H9 (cell line): ENCODE measurements around the gene ARHGEF7. TPM values are rescaled to one million over a fixed set of nuclear protein-coding genes. Genes with fewer than 3 reads are reported as not detected.
A peak's percentile ranks its signal among the peaks of the same experiment; 100 is the strongest.

Experiments used
- DNase-seq: peaks from one replicate; pipeline ENCODE4 v3.0.0-alpha.2; 2017
- H2AFZ ChIP-seq: one replicate; pipeline ENCODE4 v1.6.1; 2013; ENCODE audit warnings: mild to moderate bottlenecking, low read length, control low read depth, moderate library complexity
- H2AK5ac ChIP-seq: 2 replicates; pipeline ENCODE4 v1.6.1; 2013; ENCODE audit warnings: low read length, control low read depth, mixed read lengths; ENCODE audit not compliant: insufficient read length
- H2BK120ac ChIP-seq: one replicate; pipeline ENCODE4 v1.6.1; 2013; ENCODE audit warnings: low read depth, mild to moderate bottlenecking, low read length, control low read depth, inconsistent platforms; ENCODE audit not compliant: poor library complexity, severe bottlenecking
- H2BK12ac ChIP-seq: 2 replicates; pipeline ENCODE4 v1.6.1; 2013; ENCODE audit warnings: low read length, control low read depth, mixed read lengths, low read depth; ENCODE audit not compliant: insufficient read length
- H2BK15ac ChIP-seq: 2 replicates; pipeline ENCODE4 v1.6.1; 2013; ENCODE audit warnings: low read depth, low read length, control low read depth
- H2BK20ac ChIP-seq: one replicate; pipeline ENCODE4 v1.6.1; 2013; ENCODE audit warnings: low read depth, mild to moderate bottlenecking, low read length, control low read depth, inconsistent platforms; ENCODE audit not compliant: poor library complexity, severe bottlenecking
- H2BK5ac ChIP-seq: 2 replicates; pipeline ENCODE4 v1.6.1; 2013; ENCODE audit warnings: low read length, control low read depth, mixed read lengths; ENCODE audit not compliant: insufficient read length
- H3K14ac ChIP-seq: 2 replicates; pipeline ENCODE4 v1.6.1; 2013; ENCODE audit warnings: low read length, control low read depth; ENCODE audit not compliant: insufficient read depth
- H3K18ac ChIP-seq: 2 replicates; pipeline ENCODE4 v1.6.1; 2013; ENCODE audit warnings: low read depth, mild to moderate bottlenecking, mixed read lengths, low read length, control low read depth; ENCODE audit not compliant: insufficient read length
- H3K23ac ChIP-seq: 2 replicates; pipeline ENCODE4 v1.6.1; 2013; ENCODE audit warnings: low read length, control low read depth, mixed read lengths, low read depth; ENCODE audit not compliant: insufficient read length
- H3K23me2 ChIP-seq: 2 replicates; pipeline ENCODE4 v1.6.1; 2013; ENCODE audit warnings: low read depth, mild to moderate bottlenecking, mixed read lengths, low read length, control low read depth; ENCODE audit not compliant: insufficient read length, poor library complexity, severe bottlenecking
- H3K27ac ChIP-seq: 2 replicates; pipeline ENCODE4 v1.5.1; 2013; ENCODE audit warnings: low read length, control low read depth, mixed read lengths, low read depth; ENCODE audit not compliant: insufficient read length
- H3K27me3 ChIP-seq: 2 replicates; pipeline ENCODE4 v1.6.1; 2013; ENCODE audit warnings: low read length, control low read depth, inconsistent platforms; ENCODE audit not compliant: insufficient read depth
- H3K4ac ChIP-seq: 2 replicates; pipeline ENCODE4 v1.6.1; 2013; ENCODE audit warnings: low read depth, mild to moderate bottlenecking, control low read depth, inconsistent platforms, low read length, moderate library complexity
- H3K4me1 ChIP-seq: 2 replicates; pipeline ENCODE4 v1.6.1; 2013; ENCODE audit warnings: low read length, control low read depth, inconsistent platforms; ENCODE audit not compliant: insufficient read depth
- H3K4me2 ChIP-seq: 2 replicates; pipeline ENCODE4 v1.6.1; 2013; ENCODE audit warnings: low read length, control low read depth, mixed read lengths; ENCODE audit not compliant: insufficient read length, insufficient read depth
- H3K56ac ChIP-seq: 2 replicates; pipeline ENCODE4 v1.6.1; 2013; ENCODE audit warnings: low read depth, mild to moderate bottlenecking, mixed read lengths, low read length, control low read depth; ENCODE audit not compliant: insufficient read length
- H3K79me1 ChIP-seq: 2 replicates; pipeline ENCODE4 v1.6.1; 2013; ENCODE audit warnings: low read depth, mild to moderate bottlenecking, moderate library complexity, low read length, control low read depth, inconsistent platforms; ENCODE audit not compliant: insufficient read depth, poor library complexity, severe bottlenecking
- H3K79me2 ChIP-seq: 2 replicates; pipeline ENCODE4 v1.6.1; 2013; ENCODE audit warnings: low read length, control low read depth, inconsistent platforms; ENCODE audit not compliant: insufficient read depth
- H3K9ac ChIP-seq: 2 replicates; pipeline ENCODE4 v1.6.1; 2013; ENCODE audit warnings: low read length, control low read depth, mixed read lengths; ENCODE audit not compliant: insufficient read length; ENCODE audit errors: extremely low read depth
- H3K9me3 ChIP-seq: one replicate; pipeline ENCODE4 v1.6.1; 2013; ENCODE audit warnings: low read depth, low read length, inconsistent platforms; ENCODE audit not compliant: control insufficient read depth
- H3T11ph ChIP-seq: one replicate; pipeline ENCODE4 v1.6.1; 2013; ENCODE audit warnings: mild to moderate bottlenecking, low read length, control low read depth, inconsistent platforms
- H4K20me1 ChIP-seq: one replicate; pipeline ENCODE4 v1.6.1; 2013; ENCODE audit not compliant: control insufficient read depth, insufficient read length, insufficient read depth
- H4K5ac ChIP-seq: 2 replicates; pipeline ENCODE4 v1.6.1; 2013; ENCODE audit warnings: low read depth, mild to moderate bottlenecking, mixed read lengths, low read length, control low read depth; ENCODE audit not compliant: insufficient read length
- H4K8ac ChIP-seq: replicated peaks from 2 replicates; pipeline ENCODE4 v1.6.1; 2013; ENCODE audit warnings: low read length, control low read depth, mixed read lengths, low read depth; ENCODE audit not compliant: insufficient read length
- H4K91ac ChIP-seq: 2 replicates; pipeline ENCODE4 v1.6.1; 2013; ENCODE audit warnings: low read depth, mild to moderate bottlenecking, moderate library complexity, mixed read lengths, low read length, control low read depth; ENCODE audit not compliant: insufficient read length
- H3K27ac Mint-ChIP-seq, 3 experiments: 2 replicates in 2 of 3; 3 replicates in 1 of 3; pipeline ENCODE4 v1.8.0; 2020 to 2021; ENCODE audit warnings: mixed read lengths in 3 of 3, mild to moderate bottlenecking in 1 of 3, moderate library complexity in 1 of 3
- H3K27me3 Mint-ChIP-seq: 2 replicates; pipeline ENCODE4 v1.8.0; 2021; ENCODE audit warnings: low read depth, mild to moderate bottlenecking, moderate library complexity, mixed read lengths
- H3K36me3 Mint-ChIP-seq, 3 experiments: 2 replicates in 2 of 3; 3 replicates in 1 of 3; pipeline ENCODE4 v1.8.0; 2020 to 2021; ENCODE audit warnings: low read depth in 3 of 3, mixed read lengths in 3 of 3; ENCODE audit not compliant: insufficient read depth in 1 of 3
- H3K4me1 Mint-ChIP-seq, 2 experiments: 2 replicates each; pipeline ENCODE4 v1.8.0; 2020; ENCODE audit warnings: mixed read lengths in 2 of 2
- H3K4me3 Mint-ChIP-seq, 2 experiments: 2 replicates in 1 of 2; 3 replicates in 1 of 2; pipeline ENCODE4 v1.8.0; 2020 to 2021; ENCODE audit warnings: mild to moderate bottlenecking in 2 of 2, mixed read lengths in 2 of 2, moderate library complexity in 1 of 2
- H3K9me3 Mint-ChIP-seq, 2 experiments: 2 replicates in 1 of 2; 3 replicates in 1 of 2; pipeline ENCODE4 v1.8.0; 2020; ENCODE audit warnings: mild to moderate bottlenecking in 2 of 2, mixed read lengths in 2 of 2, moderate library complexity in 1 of 2
- CTCF ChIP-seq: fragments of 200-600 bp; sonication (generic); conservative IDR thresholded peaks from 3 replicates; pipeline ENCODE4 v1.8.0; 2021; ENCODE audit warnings: antibody characterized with exemption, mild to moderate bottlenecking
- WGBS: extraction: QIAGEN DNeasy Blood & Tissue Kit; methylation state at CpG from one replicate; pipeline ENCODE4 v1.1.7; 2013; ENCODE audit warnings: missing lambda C conversion rate, low lambda C conversion rate, mixed read lengths; ENCODE audit not compliant: insufficient read length; ENCODE audit errors: extremely low coverage; 5-methylcytosine and 5-hydroxymethylcytosine counted together
- total RNA-seq: library from RNA; stranded (reverse); gene quantifications from 2 replicates; pipeline ENCODE4 v1.2.1, GENCODE V29; 2021

The ARHGEF7 gene
- total RNA-seq, 1 experiment from 2014 or later = 51.9 TPM

GRCh38 chr13:111251646-111252445, 136.7 kb downstream of the ARHGEF7 start:
- H3K23ac ChIP-seq = no peak overlapping the region
- H3K4me1 Mint-ChIP-seq = peaks cover 0 to 5% of the 10 kb centered on the region in 2 experiments; a peak in 1 of 4 replicates
- H4K20me1 ChIP-seq = no peaks in the 10 kb centered on the region
- H3K36me3 Mint-ChIP-seq = peaks cover 18 to 35% (median 33%) of the 10 kb centered on the region in 3 experiments
- H3K9ac ChIP-seq = no peak overlapping the region
- no peak for DNase-seq
- H3K79me2 ChIP-seq = peaks cover 2% of the 10 kb centered on the region; the same call in 1 of the 2 replicates
- no peak overlapping the region for H4K91ac ChIP-seq
- H2BK120ac ChIP-seq = no peak overlapping the region
- no peak overlapping the region for H3K56ac ChIP-seq
- no peak overlapping the region for H3K18ac ChIP-seq
- no peaks in the 10 kb centered on the region for H3K9me3 Mint-ChIP-seq
- no peak overlapping the region for H2BK5ac ChIP-seq
- H2AFZ ChIP-seq = no peak overlapping the region
- H4K5ac ChIP-seq = no peak overlapping the region
- H3K9me3 ChIP-seq = no peaks in the 10 kb centered on the region
- TF ChIP-seq CTCF = no peak
- H3K4me3 Mint-ChIP-seq = no peak overlapping the region
- H3K27me3 ChIP-seq = no peaks in the 10 kb centered on the region
- no peak overlapping the region for H3K14ac ChIP-seq
- no peaks in the 10 kb centered on the region for H3K23me2 ChIP-seq
- no peak overlapping the region for H2BK12ac ChIP-seq
- no peak overlapping the region for H2AK5ac ChIP-seq
- H2BK15ac ChIP-seq = no peak overlapping the region
- no peaks in the 10 kb centered on the region for H3K4me1 ChIP-seq
- H3T11ph ChIP-seq = no peak overlapping the region
- H2BK20ac ChIP-seq = no peak overlapping the region
- no peak overlapping the region for H4K8ac ChIP-seq
- no peaks in the 10 kb centered on the region for H3K27me3 Mint-ChIP-seq
- no peak overlapping the region for H3K27ac ChIP-seq
- no peak overlapping the region for H3K4me2 ChIP-seq
- H3K4ac ChIP-seq = no peak overlapping the region
- peak overlapping the region in 1 of 3 experiments; percentile 66; a peak in 3 of 7 replicates for H3K27ac Mint-ChIP-seq
- peaks cover 5% of the 10 kb centered on the region for H3K79me1 ChIP-seq
- no CpG with 5 or more reads among the region's 4 CpGs for WGBS
